GM12874 (cell line): ENCODE measurements around the gene ADAMTS16.

Source experiments
- CTCF ChIP-seq: IDR thresholded peaks from 2 replicates; pipeline ENCODE4 v1.5.1; 2011; ENCODE audit warnings: low read depth, mild to moderate bottlenecking, control low read depth, low read length, moderate library complexity; ENCODE audit not compliant: insufficient read depth

ADAMTS16 gene

GRCh38 chr5:5158472-5158895 lies 18.4 kb downstream of the ADAMTS16 start:
- TF ChIP-seq CTCF, result no peak

- no peak for TF ChIP-seq CTCF
Measured at GRCh38 chr5:5159282-5160103, 19.4 kb downstream of the ADAMTS16 start.

- no peak for TF ChIP-seq CTCF
Measured at GRCh38 chr5:5164163-5164562, 24.0 kb downstream of the ADAMTS16 start.

- no peak for TF ChIP-seq CTCF
Measured at GRCh38 chr5:5165541-5166002, 25.4 kb downstream of the ADAMTS16 start.

- TF ChIP-seq CTCF, result no peak
Measured at GRCh38 chr5:5169466-5169865, 29.3 kb downstream of the ADAMTS16 start.

- TF ChIP-seq CTCF, result no peak
Measured at GRCh38 chr5:5178136-5178535, 38.0 kb downstream of the ADAMTS16 start.

GRCh38 chr5:5178580-5178979 lies 38.5 kb downstream of the ADAMTS16 start:
- TF ChIP-seq CTCF, result no peak
